HG03159 (cell line): Measurements from ENCODE around the gene RTN4RL2.

Experiments
- ATAC-seq: cut with Tn5 transposase; IDR thresholded peaks from one replicate; pipeline ENCODE4 v1.9.1; 2021; ENCODE audit warnings: mild to moderate bottlenecking, moderate library complexity; ENCODE audit not compliant: unreplicated experiment

The RTN4RL2 gene

GRCh38 chr11:57460022-57460757 is at the start of gene RTN4RL2:
Gene RTN4RL2 (plus strand): TSS chr11:57460528. CDS start chr11:57460866, 338 bp downstream.
- ATAC-seq = peak; percentile 35

- no peak for ATAC-seq
These were observed 46.6 kb upstream of the RTN4RL2 start for GRCh38 chr11:57413681-57414080.

- ATAC-seq = no peak
These were observed 45.6 kb upstream of the RTN4RL2 start for GRCh38 chr11:57414612-57415212.

GRCh38 chr11:57416436-57416835 is 43.9 kb upstream of the RTN4RL2 start:
- ATAC-seq = no peak

GRCh38 chr11:57417056-57417455 is 43.3 kb upstream of the RTN4RL2 start:
- no peak for ATAC-seq

GRCh38 chr11:57418131-57418530 is 42.2 kb upstream of the RTN4RL2 start:
- no peak for ATAC-seq

GRCh38 chr11:57419146-57419545 is 41.2 kb upstream of the RTN4RL2 start:
- ATAC-seq = no peak

- no peak for ATAC-seq
These were observed 39.3 kb upstream of the RTN4RL2 start for GRCh38 chr11:57421066-57421465.

GRCh38 chr11:57421805-57422204 is 38.5 kb upstream of the RTN4RL2 start:
- no peak for ATAC-seq

GRCh38 chr11:57422669-57423068 is 37.7 kb upstream of the RTN4RL2 start:
- no peak for ATAC-seq

GRCh38 chr11:57424137-57424791 is 36.1 kb upstream of the RTN4RL2 start:
- ATAC-seq = no peak

- ATAC-seq = peak; percentile 91
These were observed 35.4 kb upstream of the RTN4RL2 start for GRCh38 chr11:57424792-57425564.

- no peak for ATAC-seq
These were observed 34.5 kb upstream of the RTN4RL2 start for GRCh38 chr11:57425565-57426438.

GRCh38 chr11:57426439-57426928 is 33.8 kb upstream of the RTN4RL2 start:
- ATAC-seq = no peak

GRCh38 chr11:57426929-57427726 is 33.2 kb upstream of the RTN4RL2 start, which contains the start of gene SLC43A3:
Gene SLC43A3 (minus strand): TSS chr11:57427121. CDS start chr11:57426172, 949 bp downstream.
- peak; percentile 49 for ATAC-seq

- ATAC-seq = no peak
These were observed 32.6 kb upstream of the RTN4RL2 start for GRCh38 chr11:57427727-57428082.

- ATAC-seq = no peak
These were observed 31.7 kb upstream of the RTN4RL2 start for GRCh38 chr11:57428643-57429042.

GRCh38 chr11:57429946-57430345 is 30.4 kb upstream of the RTN4RL2 start:
- no peak for ATAC-seq

GRCh38 chr11:57430952-57431351 is 29.4 kb upstream of the RTN4RL2 start:
- ATAC-seq = no peak
